ENCODE results near the gene SULT2B1.

SULT2B1 gene

GRCh38 chr19:48587387-48587786 lies 35.4 kb downstream of the SULT2B1 start:
- no peak for ATAC-seq (replicated peaks)
- Mint-ChIP-seq H3K4me3 (no peak overlapping the region), H3K4me1 (ENCODE audit: low read depth in 2 of 2) (peaks cover 15 to 16% of the 10 kb centered on the region in 2 donors), H3K27me3 (peaks cover 0 to 12% of the 10 kb centered on the region in 2 donors), H3K9me3 (no peaks in the 10 kb centered on the region), H3K27ac (no peak overlapping the region), H3K36me3 (ENCODE audit: insufficient read depth) (peaks cover 4% of the 10 kb centered on the region)
- no peak for DNase-seq

GRCh38 chr19:48588670-48589401 lies 36.9 kb downstream of the SULT2B1 start:
- ATAC-seq (replicated peaks), result peak; percentile 92
- H3K9me3 Mint-ChIP-seq, result no peaks in the 10 kb centered on the region
- peak overlapping the region; percentile 67 to 89 for H3K27ac Mint-ChIP-seq

GRCh38 chr19:48591021-48591420 lies 39.0 kb downstream of the SULT2B1 start:
- H3K27ac Mint-ChIP-seq, result peak overlapping the region in 1 of 2 donors; percentile 91
- no peaks in the 10 kb centered on the region for H3K9me3 Mint-ChIP-seq

More at GRCh38 chr19:48588670-48589401, 36.9 kb downstream of the SULT2B1 start:
- peak; percentile 88 to 89 (median 89) for DNase-seq
- peaks cover 15 to 16% of the 10 kb centered on the region in 2 donors for H3K4me1 Mint-ChIP-seq (ENCODE audit: low read depth in 2 of 2)
- H3K36me3 Mint-ChIP-seq (ENCODE audit: insufficient read depth), result peaks cover 5% of the 10 kb centered on the region
- peak overlapping the region; percentile 79 to 83 for H3K4me3 Mint-ChIP-seq
- peaks cover 0 to 12% of the 10 kb centered on the region in 2 donors for H3K27me3 Mint-ChIP-seq

GRCh38 chr19:48595171-48595570 lies 43.2 kb downstream of the SULT2B1 start:
- DNase-seq (no peak), ATAC-seq (replicated peaks) (no peak)
- H3K9me3 Mint-ChIP-seq, result no peaks in the 10 kb centered on the region
- H3K4me3 Mint-ChIP-seq, result peak overlapping the region; percentile 9 to 40
- peak overlapping the region in 1 of 2 donors; percentile 39 for H3K27ac Mint-ChIP-seq
- H3K27me3 Mint-ChIP-seq, result peaks cover 0 to 8% of the 10 kb centered on the region in 2 donors
- H3K4me1 Mint-ChIP-seq (ENCODE audit: low read depth in 2 of 2), result peaks cover 4 to 15% of the 10 kb centered on the region in 2 donors
- H3K36me3 Mint-ChIP-seq (ENCODE audit: insufficient read depth), result peaks cover 4% of the 10 kb centered on the region

More at GRCh38 chr19:48591021-48591420, 39.0 kb downstream of the SULT2B1 start:
- peaks cover 13 to 18% of the 10 kb centered on the region in 2 donors for H3K4me1 Mint-ChIP-seq (ENCODE audit: low read depth in 2 of 2)
- peaks cover 0 to 6% of the 10 kb centered on the region in 2 donors for H3K27me3 Mint-ChIP-seq
- ATAC-seq (replicated peaks), result no peak
- H3K36me3 Mint-ChIP-seq (ENCODE audit: insufficient read depth), result peaks cover 8% of the 10 kb centered on the region
- no peak overlapping the region for H3K4me3 Mint-ChIP-seq
- DNase-seq, result no peak

- peaks cover 4% of the 10 kb centered on the region for H3K36me3 Mint-ChIP-seq (ENCODE audit: insufficient read depth)
- H3K27me3 Mint-ChIP-seq, result peaks cover 0 to 8% of the 10 kb centered on the region in 2 donors
Observed at GRCh38 chr19:48595833-48596232, 43.9 kb downstream of the SULT2B1 start.

GRCh38 chr19:48596237-48596636 lies 44.3 kb downstream of the SULT2B1 start:
- Mint-ChIP-seq H3K36me3 (ENCODE audit: insufficient read depth) (peaks cover 4% of the 10 kb centered on the region), H3K27ac (peak overlapping the region; percentile 76 to 91), H3K4me3 (peak overlapping the region in 1 of 2 donors; percentile 40), H3K9me3 (no peaks in the 10 kb centered on the region), H3K27me3 (peaks cover 0 to 8% of the 10 kb centered on the region in 2 donors), H3K4me1 (ENCODE audit: low read depth in 2 of 2) (peaks cover 4 to 15% of the 10 kb centered on the region in 2 donors)
- DNase-seq (no peak), ATAC-seq (replicated peaks) (no peak)

More at GRCh38 chr19:48595833-48596232, 43.9 kb downstream of the SULT2B1 start:
- Mint-ChIP-seq H3K4me3 (peak overlapping the region; percentile 27 to 40), H3K4me1 (ENCODE audit: low read depth in 2 of 2) (peaks cover 4 to 15% of the 10 kb centered on the region in 2 donors), H3K27ac (peak overlapping the region; percentile 39 to 76), H3K9me3 (no peaks in the 10 kb centered on the region)
- no peak for ATAC-seq (replicated peaks)
- DNase-seq, result no peak

GRCh38 chr19:48596679-48597465 lies 44.9 kb downstream of the SULT2B1 start:
- H3K4me3 Mint-ChIP-seq, result peak overlapping the region; percentile 58 to 68
- DNase-seq, result peak in 2 of 3 experiments; percentile 29 to 35

GRCh38 chr19:48598996-48599700 lies 47.2 kb downstream of the SULT2B1 start:
- Mint-ChIP-seq H3K27ac (peak overlapping the region in 1 of 2 donors; percentile 11), H3K4me3 (no peak overlapping the region), H3K27me3 (peaks cover 0 to 8% of the 10 kb centered on the region in 2 donors), H3K9me3 (no peaks in the 10 kb centered on the region), H3K36me3 (ENCODE audit: insufficient read depth) (no peaks in the 10 kb centered on the region), H3K4me1 (ENCODE audit: low read depth in 2 of 2) (peaks cover 4 to 11% of the 10 kb centered on the region in 2 donors)
- DNase-seq, result no peak
- ATAC-seq (replicated peaks), result no peak

More at GRCh38 chr19:48596679-48597465, 44.9 kb downstream of the SULT2B1 start:
- peak; percentile 97 for ATAC-seq (replicated peaks)
- Mint-ChIP-seq H3K27ac (peak overlapping the region; percentile 58 to 91), H3K36me3 (ENCODE audit: insufficient read depth) (peaks cover 4% of the 10 kb centered on the region), H3K9me3 (no peaks in the 10 kb centered on the region), H3K27me3 (peaks cover 0 to 8% of the 10 kb centered on the region in 2 donors), H3K4me1 (ENCODE audit: low read depth in 2 of 2) (peaks cover 4 to 14% of the 10 kb centered on the region in 2 donors)

- DNase-seq, result no peak
Observed at GRCh38 chr19:48600679-48601417, 48.9 kb downstream of the SULT2B1 start.

GRCh38 chr19:48603001-48603400 lies 51.0 kb downstream of the SULT2B1 start:
- no peak for ATAC-seq (replicated peaks)
- Mint-ChIP-seq H3K9me3 (no peaks in the 10 kb centered on the region), H3K27me3 (peaks cover 0 to 8% of the 10 kb centered on the region in 2 donors), H3K4me1 (ENCODE audit: low read depth in 2 of 2) (no peaks in the 10 kb centered on the region), H3K27ac (no peak overlapping the region), H3K4me3 (no peak overlapping the region), H3K36me3 (ENCODE audit: insufficient read depth) (no peaks in the 10 kb centered on the region)
- DNase-seq, result no peak

More at GRCh38 chr19:48600679-48601417, 48.9 kb downstream of the SULT2B1 start:
- Mint-ChIP-seq H3K27ac (no peak overlapping the region), H3K4me1 (ENCODE audit: low read depth in 2 of 2) (peaks cover 0 to 7% of the 10 kb centered on the region in 2 donors), H3K36me3 (ENCODE audit: insufficient read depth) (no peaks in the 10 kb centered on the region), H3K9me3 (no peaks in the 10 kb centered on the region), H3K27me3 (peaks cover 0 to 8% of the 10 kb centered on the region in 2 donors), H3K4me3 (no peak overlapping the region)
- ATAC-seq (replicated peaks), result no peak

GRCh38 chr19:48603449-48603848 lies 51.5 kb downstream of the SULT2B1 start:
- no peak overlapping the region for H3K4me3 Mint-ChIP-seq
- DNase-seq, result no peak
- no peaks in the 10 kb centered on the region for H3K36me3 Mint-ChIP-seq (ENCODE audit: insufficient read depth)
- no peak for ATAC-seq (replicated peaks)
- no peaks in the 10 kb centered on the region for H3K9me3 Mint-ChIP-seq
- H3K27me3 Mint-ChIP-seq, result peaks cover 0 to 5% of the 10 kb centered on the region in 2 donors
- H3K27ac Mint-ChIP-seq, result no peak overlapping the region
- H3K4me1 Mint-ChIP-seq (ENCODE audit: low read depth in 2 of 2), result no peaks in the 10 kb centered on the region

GRCh38 chr19:48603850-48604249 lies 51.9 kb downstream of the SULT2B1 start:
- Mint-ChIP-seq H3K27me3 (peaks cover 0 to 1% of the 10 kb centered on the region in 2 donors), H3K4me1 (ENCODE audit: low read depth in 2 of 2) (peaks cover 3% of the 10 kb centered on the region in 2 donors), H3K27ac (no peak overlapping the region), H3K4me3 (no peak overlapping the region), H3K9me3 (no peaks in the 10 kb centered on the region), H3K36me3 (ENCODE audit: insufficient read depth) (no peaks in the 10 kb centered on the region)
- DNase-seq, result no peak
- ATAC-seq (replicated peaks), result no peak
